Measurements from ENCODE around the gene TBL1Y. TPM values are rescaled to one million over a fixed set of nuclear protein-coding genes. Genes with fewer than 3 reads are reported as not detected.

The TBL1Y gene
- total RNA-seq (2013): not detected
- not detected for polyA plus RNA-seq
- not detected in 2 replicates for polyA minus RNA-seq
- total RNA-seq: 0 to 0.58 (median 0) reads per million in 11 experiments

GRCh38 chrY:6910372-6911252 is at the start of gene TBL1Y:
Gene TBL1Y, plus strand, starts transcription at chrY:6910697. Its CDS starts 114,388 bp downstream, at chrY:7025085.
- no peak for DNase-seq
- no peak within 1 kb of the TSS for H2AFZ ChIP-seq (ENCODE audit: insufficient read depth, low read depth, low read length, poor library complexity, severe bottlenecking)
- no peaks in the 10 kb centered on the region for H3K4me1 Mint-ChIP-seq
- no peak within 1 kb of the TSS for H3K27ac ChIP-seq (ENCODE audit: low read depth in 1 of 2, low read length in 2 of 2)
- no peak for TF ChIP-seq CTCF (IDR thresholded peaks at IDR 0.05)
- H3K36me3 ChIP-seq (replicated peaks in 1 of 2; ENCODE audit: control insufficient read depth in 1 of 2, insufficient read depth in 2 of 2, low read length in 2 of 2): no peaks in the 10 kb centered on the region
- intact Hi-C loops (cut with micrococcal nuclease): no loop called here
- H3K79me2 ChIP-seq (ENCODE audit: insufficient read depth, low read length): no peaks in the 10 kb centered on the region
- H3K4me1 ChIP-seq (ENCODE audit: control insufficient read depth in 1 of 2, insufficient read depth in 2 of 2, low read length in 2 of 2): no peaks in the 10 kb centered on the region
- no peaks in the 10 kb centered on the region for H3K9me3 ChIP-seq (replicated peaks in 1 of 2; ENCODE audit: control insufficient read depth in 1 of 2, insufficient read depth in 1 of 2, low read length in 2 of 2)
- H3K36me3 Mint-ChIP-seq: no peaks in the 10 kb centered on the region
- peaks cover 0 to 52% (median 39%) of the 10 kb centered on the region in 3 donors for H3K27me3 Mint-ChIP-seq (ENCODE audit: low read depth in 3 of 3)
- no peaks in the 10 kb centered on the region for H4K20me1 ChIP-seq (ENCODE audit: insufficient read depth, low read length)
- H3K27me3 ChIP-seq (ENCODE audit: control insufficient read depth in 2 of 2, insufficient read depth in 2 of 2, low read length in 2 of 2): peaks cover 0 to 49% of the 10 kb centered on the region in 2 donors
- H3K9me3 Mint-ChIP-seq: peaks cover 0 to 9% (median 0%) of the 10 kb centered on the region in 7 donors
- no peak within 1 kb of the TSS for H3K27ac Mint-ChIP-seq
- H3K4me2 ChIP-seq (replicated peaks; ENCODE audit: extremely low read depth, low read length, poor library complexity, severe bottlenecking): no peak within 1 kb of the TSS
- peak within 1 kb of the TSS; percentile 45 to 67 for H3K4me3 Mint-ChIP-seq
- WGBS (ENCODE audit: insufficient coverage): 0% methylated on average over 62 of the region's 91 CpGs
- no peak within 1 kb of the TSS for H3K9ac ChIP-seq (ENCODE audit: insufficient read depth, low read length, poor library complexity, severe bottlenecking)
- H3K4me3 ChIP-seq (replicated peaks in 1 of 3; ENCODE audit: low read depth in 2 of 3, low read length in 3 of 3): no peak within 1 kb of the TSS

- H3K27ac Mint-ChIP-seq: no peak overlapping the region
- H3K36me3 Mint-ChIP-seq: no peaks in the 10 kb centered on the region
- Histone ChIP-seq H3K9me3 (replicated peaks in 1 of 2; ENCODE audit: control insufficient read depth in 1 of 2, insufficient read depth in 1 of 2, low read length in 2 of 2) (no peaks in the 10 kb centered on the region), H4K20me1 (ENCODE audit: insufficient read depth, low read length) (no peaks in the 10 kb centered on the region), H3K79me2 (ENCODE audit: insufficient read depth, low read length) (no peaks in the 10 kb centered on the region), H3K9ac (ENCODE audit: insufficient read depth, low read length, poor library complexity, severe bottlenecking) (no peak overlapping the region), H3K27ac (ENCODE audit: low read depth in 1 of 2, low read length in 2 of 2) (no peak overlapping the region), H3K36me3 (replicated peaks in 1 of 2; ENCODE audit: control insufficient read depth in 1 of 2, insufficient read depth in 2 of 2, low read length in 2 of 2) (no peaks in the 10 kb centered on the region), H2AFZ (ENCODE audit: insufficient read depth, low read depth, low read length, poor library complexity, severe bottlenecking) (no peak overlapping the region), H3K4me3 (replicated peaks in 1 of 3; ENCODE audit: low read depth in 2 of 3, low read length in 3 of 3) (no peak overlapping the region), H3K4me2 (replicated peaks; ENCODE audit: extremely low read depth, low read length, poor library complexity, severe bottlenecking) (no peak overlapping the region), H3K4me1 (ENCODE audit: control insufficient read depth in 1 of 2, insufficient read depth in 2 of 2, low read length in 2 of 2) (no peaks in the 10 kb centered on the region), H3K27me3 (ENCODE audit: control insufficient read depth in 2 of 2, insufficient read depth in 2 of 2, low read length in 2 of 2) (no peaks in the 10 kb centered on the region)
- WGBS (ENCODE audit: insufficient coverage): no CpG with 5 or more reads among the region's 3 CpGs
- no peak for TF ChIP-seq CTCF (IDR thresholded peaks at IDR 0.05)
- H3K4me3 Mint-ChIP-seq: no peak overlapping the region
- H3K27me3 Mint-ChIP-seq (ENCODE audit: low read depth in 3 of 3): no peaks in the 10 kb centered on the region
- H3K4me1 Mint-ChIP-seq: no peaks in the 10 kb centered on the region
- DNase-seq: no peak
- intact Hi-C loops (cut with micrococcal nuclease): no loop called here
- peaks cover 0 to 1% (median 0%) of the 10 kb centered on the region in 7 donors for H3K9me3 Mint-ChIP-seq
Observed at GRCh38 chrY:6894496-6894895, 16.0 kb upstream of the TBL1Y start.

Measured in CD14-positive monocyte (primary cell).